GM12874 (cell line): ENCODE results near the gene USP17L18.
"Not testable (repeated sequence)": the region's sequence is repeated elsewhere in the genome, so short reads cannot be mapped to it uniquely, and the experiment has no call there.

Source experiments
- CTCF ChIP-seq: IDR thresholded peaks from 2 replicates; pipeline ENCODE4 v1.5.1; 2011; ENCODE audit warnings: low read depth, mild to moderate bottlenecking, control low read depth, low read length, moderate library complexity; ENCODE audit not compliant: insufficient read depth

Gene USP17L18

GRCh38 chr4:9253078-9253477 is 4.6 kb downstream of the USP17L18 start, which contains the start of gene USP17L19:
USP17L19 (plus strand) TSS chr4:9253378; CDS start chr4:9253378, 0 bp downstream.
- not testable (repeated sequence) for TF ChIP-seq CTCF

GRCh38 chr4:9257824-9258223 is 9.4 kb downstream of the USP17L18 start, which contains the start of gene USP17L20:
USP17L20 (plus strand) TSS chr4:9258124; CDS start chr4:9258124, 0 bp downstream.
- TF ChIP-seq CTCF = not testable (repeated sequence)

GRCh38 chr4:9262572-9262971 is 14.1 kb downstream of the USP17L18 start, which contains the start of gene USP17L21:
USP17L21 (plus strand) TSS chr4:9262872; CDS start chr4:9262872, 0 bp downstream.
- TF ChIP-seq CTCF = not testable (repeated sequence)

GRCh38 chr4:9267319-9267718 is 18.9 kb downstream of the USP17L18 start, which contains the start of gene USP17L22:
USP17L22 (plus strand) TSS chr4:9267619; CDS start chr4:9267619, 0 bp downstream.
- not testable (repeated sequence) for TF ChIP-seq CTCF
